Measurements from ENCODE around the gene CLDN9.

The CLDN9 gene

GRCh38 chr16:3020604-3021448 lies 8.1 kb downstream of the CLDN9 start:
- peak; percentile 91 for DNase-seq

GRCh38 chr16:3021449-3022207 lies 8.9 kb downstream of the CLDN9 start:
- DNase-seq: peak; percentile 98

- DNase-seq: peak; percentile 98
Measured at GRCh38 chr16:3022208-3022683, 9.5 kb downstream of the CLDN9 start.

GRCh38 chr16:3022684-3023414 lies 10.1 kb downstream of the CLDN9 start:
- DNase-seq: peak; percentile 69

GRCh38 chr16:3023415-3023668 lies 10.6 kb downstream of the CLDN9 start:
- peak; percentile 81 for DNase-seq

- DNase-seq: peak; percentile 98
Measured at GRCh38 chr16:3023669-3024478, 11.2 kb downstream of the CLDN9 start, which contains the start of the genes HCFC1R1 and THOC6. Gene HCFC1R1 (minus strand): TSS chr16:3023942. CDS start chr16:3023941, 1 bp downstream. Gene THOC6 (plus strand): TSS chr16:3024035. CDS start chr16:3024327, 292 bp downstream.

- no peak for DNase-seq
Measured at GRCh38 chr16:3025032-3026002, 12.6 kb downstream of the CLDN9 start.

- no peak for DNase-seq
Measured at GRCh38 chr16:3026003-3026378, 13.3 kb downstream of the CLDN9 start.

- DNase-seq: no peak
Measured at GRCh38 chr16:3026609-3027488, 14.1 kb downstream of the CLDN9 start.

GRCh38 chr16:3027489-3027795 lies 14.7 kb downstream of the CLDN9 start:
- no peak for DNase-seq

- DNase-seq: peak; percentile 64
Measured at GRCh38 chr16:3027983-3028715, 15.4 kb downstream of the CLDN9 start.

- DNase-seq: no peak
Measured at GRCh38 chr16:3028716-3029319, 16.1 kb downstream of the CLDN9 start.

GRCh38 chr16:3029491-3030221 lies 16.9 kb downstream of the CLDN9 start:
- peak; percentile 31 for DNase-seq

GRCh38 chr16:3030222-3031212 lies 17.8 kb downstream of the CLDN9 start:
- DNase-seq: no peak

- no peak for DNase-seq
Measured at GRCh38 chr16:3032624-3033023, 19.9 kb downstream of the CLDN9 start.

- DNase-seq: no peak
Measured at GRCh38 chr16:3035289-3035971, 22.7 kb downstream of the CLDN9 start.
